Muscle layer of colon (tissue), 2 donors: ENCODE data around the gene CCDC78.

ENCODE experiments used
- H3K27ac ChIP-seq: one replicate; pipeline ENCODE4 v1.7.0; 2013; ENCODE audit warnings: low read depth, mild to moderate bottlenecking, low read length, moderate library complexity
- H3K27me3 ChIP-seq, 2 donors: one replicate each; pipeline ENCODE4 v1.7.0; 2013; ENCODE audit warnings: low read length in 2 of 2, mild to moderate bottlenecking in 2 of 2; ENCODE audit not compliant: insufficient read depth in 2 of 2, control insufficient read depth in 1 of 2
- H3K36me3 ChIP-seq: one replicate; pipeline ENCODE4 v1.7.0; 2013; ENCODE audit warnings: mild to moderate bottlenecking, low read length; ENCODE audit not compliant: insufficient read depth
- H3K4me1 ChIP-seq: one replicate; pipeline ENCODE4 v1.7.0; 2013; ENCODE audit warnings: mild to moderate bottlenecking, low read length; ENCODE audit not compliant: insufficient read depth
- H3K4me3 ChIP-seq, 2 donors: one replicate each; pipeline ENCODE4 v1.7.0; 2013; ENCODE audit warnings: low read length in 2 of 2, low read depth in 1 of 2, mild to moderate bottlenecking in 1 of 2, moderate library complexity in 1 of 2
- H3K9ac ChIP-seq: one replicate; pipeline ENCODE4 v1.7.0; 2013; ENCODE audit warnings: low read length
- H3K9me3 ChIP-seq: one replicate; pipeline ENCODE4 v1.7.0; 2013; ENCODE audit warnings: mild to moderate bottlenecking, low read length
- donor health status: abdominal sarcoma.
- donor health status: Adenocarcinoma of cecum.

CCDC78 gene

GRCh38 chr16:766008-766819, 40.0 kb upstream of the CCDC78 start:
- Histone ChIP-seq H3K4me3 (no peak overlapping the region), H3K27me3 (peaks cover 0 to 22% of the 10 kb centered on the region in 2 donors), H3K36me3 (no peaks in the 10 kb centered on the region), H3K27ac (no peak overlapping the region), H3K4me1 (no peaks in the 10 kb centered on the region), H3K9me3 (no peaks in the 10 kb centered on the region), H3K9ac (no peak overlapping the region)

- Histone ChIP-seq H3K9ac (no peak overlapping the region), H3K9me3 (no peaks in the 10 kb centered on the region), H3K4me1 (no peaks in the 10 kb centered on the region), H3K4me3 (no peak overlapping the region), H3K27ac (no peak overlapping the region), H3K27me3 (peaks cover 0 to 22% of the 10 kb centered on the region in 2 donors), H3K36me3 (no peaks in the 10 kb centered on the region)
These were observed 39.2 kb upstream of the CCDC78 start for GRCh38 chr16:765488-765865.

GRCh38 chr16:764848-765487, 38.7 kb upstream of the CCDC78 start:
- Histone ChIP-seq H3K4me3 (no peak overlapping the region), H3K36me3 (no peaks in the 10 kb centered on the region), H3K27me3 (peaks cover 0 to 21% of the 10 kb centered on the region in 2 donors), H3K9me3 (no peaks in the 10 kb centered on the region), H3K27ac (no peak overlapping the region), H3K9ac (no peak overlapping the region), H3K4me1 (no peaks in the 10 kb centered on the region)

- no peak overlapping the region for H3K27ac ChIP-seq
- H3K4me1 ChIP-seq, result no peaks in the 10 kb centered on the region
- no peaks in the 10 kb centered on the region for H3K9me3 ChIP-seq
- H3K4me3 ChIP-seq, result no peak overlapping the region
- no peak overlapping the region for H3K9ac ChIP-seq
- H3K27me3 ChIP-seq, result peaks cover 0 to 14% of the 10 kb centered on the region in 2 donors
- H3K36me3 ChIP-seq, result no peaks in the 10 kb centered on the region
These were observed 38.0 kb upstream of the CCDC78 start for GRCh38 chr16:764184-764750.

GRCh38 chr16:763369-764183, 37.3 kb upstream of the CCDC78 start:
- Histone ChIP-seq H3K9ac (no peak overlapping the region), H3K4me1 (no peaks in the 10 kb centered on the region), H3K27ac (no peak overlapping the region), H3K27me3 (peaks cover 0 to 13% of the 10 kb centered on the region in 2 donors), H3K9me3 (no peaks in the 10 kb centered on the region), H3K4me3 (no peak overlapping the region), H3K36me3 (no peaks in the 10 kb centered on the region)

GRCh38 chr16:762595-763268, 36.5 kb upstream of the CCDC78 start:
- Histone ChIP-seq H3K27ac (no peak overlapping the region), H3K9ac (no peak overlapping the region), H3K27me3 (peaks cover 0 to 13% of the 10 kb centered on the region in 2 donors), H3K36me3 (no peaks in the 10 kb centered on the region), H3K4me3 (no peak overlapping the region), H3K9me3 (no peaks in the 10 kb centered on the region), H3K4me1 (no peaks in the 10 kb centered on the region)

GRCh38 chr16:761625-762513, 35.6 kb upstream of the CCDC78 start:
- Histone ChIP-seq H3K9me3 (no peaks in the 10 kb centered on the region), H3K27me3 (peaks cover 0 to 13% of the 10 kb centered on the region in 2 donors), H3K36me3 (no peaks in the 10 kb centered on the region), H3K27ac (no peak overlapping the region), H3K9ac (no peak overlapping the region), H3K4me3 (no peak overlapping the region), H3K4me1 (no peaks in the 10 kb centered on the region)

- Histone ChIP-seq H3K27me3 (peaks cover 0 to 13% of the 10 kb centered on the region in 2 donors), H3K4me1 (no peaks in the 10 kb centered on the region), H3K27ac (no peak within 1 kb of the TSS)
These were observed 34.5 kb upstream of the CCDC78 start, which contains the start of gene MSLN for GRCh38 chr16:760545-761343. Gene MSLN (plus strand): TSS chr16:760734. CDS start chr16:762681, 1,947 bp downstream.

GRCh38 chr16:760065-760464, 33.8 kb upstream of the CCDC78 start:
- Histone ChIP-seq H3K36me3 (no peaks in the 10 kb centered on the region), H3K4me1 (no peaks in the 10 kb centered on the region), H3K9me3 (no peaks in the 10 kb centered on the region), H3K4me3 (no peak overlapping the region), H3K9ac (no peak overlapping the region), H3K27me3 (peaks cover 0 to 13% of the 10 kb centered on the region in 2 donors), H3K27ac (no peak overlapping the region)

More at GRCh38 chr16:760545-761343, 34.5 kb upstream of the CCDC78 start, which contains the start of gene MSLN:
- H3K9ac ChIP-seq, result no peak within 1 kb of the TSS
- H3K9me3 ChIP-seq, result no peaks in the 10 kb centered on the region
- no peak within 1 kb of the TSS for H3K4me3 ChIP-seq
- no peaks in the 10 kb centered on the region for H3K36me3 ChIP-seq
